ENCODE data around the gene DSCAM. TPM values are rescaled to one million over a fixed set of nuclear protein-coding genes. Genes with fewer than 3 reads are reported as not detected.

Gene DSCAM
- total RNA-seq, 4 donors from 2014 or later, result 0.07 TPM; not detected in 3

- H3K9me3 ChIP-seq, result no peaks in the 10 kb centered on the region
- no peak overlapping the region for H3K4me3 ChIP-seq
- H3K27me3 ChIP-seq, result no peaks in the 10 kb centered on the region
Measured at GRCh38 chr21:40517646-40518045, 329.3 kb downstream of the DSCAM start.

GRCh38 chr21:40516335-40516734, 330.6 kb downstream of the DSCAM start:
- intact Hi-C loops (cut with DNase I; ENCODE audit: low total_unique reads), result no loop called here
- Histone ChIP-seq H3K4me1 (no peaks in the 10 kb centered on the region), H3K36me3 (no peaks in the 10 kb centered on the region), H3K27ac (no peak overlapping the region), H3K27me3 (no peaks in the 10 kb centered on the region), H3K9me3 (no peaks in the 10 kb centered on the region), H3K4me3 (no peak overlapping the region)
- no peak for TF ChIP-seq POLR2A (IDR thresholded peaks at IDR 0.05)
- DNase-seq, result no peak

More at GRCh38 chr21:40517646-40518045, 329.3 kb downstream of the DSCAM start:
- intact Hi-C loops (cut with DNase I; ENCODE audit: low total_unique reads), result no loop called here
- H3K36me3 ChIP-seq, result no peaks in the 10 kb centered on the region
- TF ChIP-seq CTCF (IDR thresholded peaks at IDR 0.05) (no peak), POLR2A (IDR thresholded peaks at IDR 0.05) (no peak)
- H3K4me1 ChIP-seq, result no peaks in the 10 kb centered on the region
- no peak overlapping the region for H3K27ac ChIP-seq
- no peak for DNase-seq

GRCh38 chr21:40512590-40512989, 334.4 kb downstream of the DSCAM start:
- H3K4me3 ChIP-seq, result no peak overlapping the region
- H3K9me3 ChIP-seq, result no peaks in the 10 kb centered on the region
- H3K27ac ChIP-seq, result no peak overlapping the region
- TF ChIP-seq CTCF (IDR thresholded peaks at IDR 0.05), result no peak
- no peak for TF ChIP-seq POLR2A (IDR thresholded peaks at IDR 0.05)
- no peaks in the 10 kb centered on the region for H3K4me1 ChIP-seq
- intact Hi-C loops (cut with DNase I; ENCODE audit: low total_unique reads), result no loop called here
- H3K36me3 ChIP-seq, result no peaks in the 10 kb centered on the region
- DNase-seq, result no peak
- H3K27me3 ChIP-seq, result no peaks in the 10 kb centered on the region

GRCh38 chr21:40507978-40508377, 339.0 kb downstream of the DSCAM start:
- no peak overlapping the region for H3K27ac ChIP-seq
- no peaks in the 10 kb centered on the region for H3K9me3 ChIP-seq
- intact Hi-C loops (cut with DNase I; ENCODE audit: low total_unique reads), result no loop called here
- no peaks in the 10 kb centered on the region for H3K4me1 ChIP-seq
- H3K36me3 ChIP-seq, result no peaks in the 10 kb centered on the region
- H3K4me3 ChIP-seq, result no peak overlapping the region
- no peak for DNase-seq
- TF ChIP-seq POLR2A (IDR thresholded peaks at IDR 0.05) (no peak), CTCF (IDR thresholded peaks at IDR 0.05) (no peak)
- no peaks in the 10 kb centered on the region for H3K27me3 ChIP-seq

- Histone ChIP-seq H3K9me3 (no peaks in the 10 kb centered on the region), H3K4me1 (no peaks in the 10 kb centered on the region), H3K27me3 (no peaks in the 10 kb centered on the region), H3K27ac (no peak overlapping the region), H3K36me3 (no peaks in the 10 kb centered on the region), H3K4me3 (no peak overlapping the region)
- intact Hi-C loops (cut with DNase I; ENCODE audit: low total_unique reads), result no loop called here
- TF ChIP-seq CTCF (IDR thresholded peaks at IDR 0.05) (no peak), POLR2A (IDR thresholded peaks at IDR 0.05) (no peak)
- DNase-seq, result no peak
Measured at GRCh38 chr21:40505681-40506080, 341.3 kb downstream of the DSCAM start.

GRCh38 chr21:40505244-40505643, 341.7 kb downstream of the DSCAM start:
- no peak overlapping the region for H3K4me3 ChIP-seq
- no peaks in the 10 kb centered on the region for H3K36me3 ChIP-seq
- no peak overlapping the region for H3K27ac ChIP-seq
- intact Hi-C loops (cut with DNase I; ENCODE audit: low total_unique reads), result no loop called here
- no peaks in the 10 kb centered on the region for H3K9me3 ChIP-seq
- H3K4me1 ChIP-seq, result no peaks in the 10 kb centered on the region
- TF ChIP-seq POLR2A (IDR thresholded peaks at IDR 0.05) (no peak), CTCF (IDR thresholded peaks at IDR 0.05) (no peak)
- no peak for DNase-seq
- no peaks in the 10 kb centered on the region for H3K27me3 ChIP-seq

All from uterus (tissue), 4 donors.